EL (cell line): ENCODE data around the gene HES7.
A peak's percentile ranks its signal among the peaks of the same experiment; 100 is the strongest.
"Not testable (repeated sequence)": the region's sequence is repeated elsewhere in the genome, so short reads cannot be mapped to it uniquely, and the experiment has no call there.

Source experiments
- DNase-seq: peaks from one replicate; pipeline ENCODE4 v3.0.0-alpha.2; 2016

HES7 gene

GRCh38 chr17:8091033-8091687 lies 32.7 kb downstream of the HES7 start:
- DNase-seq = no peak

GRCh38 chr17:8089728-8090127 lies 34.2 kb downstream of the HES7 start:
- no peak for DNase-seq

- no peak for DNase-seq
Observed at GRCh38 chr17:8087952-8088230, 36.0 kb downstream of the HES7 start.

- DNase-seq = no peak
Observed at GRCh38 chr17:8087075-8087951, 36.6 kb downstream of the HES7 start, which contains the start of gene ALOX12B. ALOX12B (minus strand) TSS chr17:8087716; CDS start chr17:8087442, 274 bp downstream.

- no peak for DNase-seq
Observed at GRCh38 chr17:8084250-8084649, 39.7 kb downstream of the HES7 start.

GRCh38 chr17:8082292-8082691 lies 41.6 kb downstream of the HES7 start:
- no peak for DNase-seq

GRCh38 chr17:8081876-8082275 lies 42.0 kb downstream of the HES7 start:
- DNase-seq = no peak

GRCh38 chr17:8080799-8081219 lies 43.1 kb downstream of the HES7 start:
- no peak for DNase-seq

- DNase-seq = no peak
Observed at GRCh38 chr17:8080208-8080798, 43.6 kb downstream of the HES7 start.

GRCh38 chr17:8079291-8080207 lies 44.4 kb downstream of the HES7 start:
- DNase-seq = peak; percentile 71

GRCh38 chr17:8077939-8078338 lies 46.0 kb downstream of the HES7 start:
- not testable (repeated sequence) for DNase-seq

- no peak for DNase-seq
Observed at GRCh38 chr17:8076502-8077266, 47.2 kb downstream of the HES7 start.

GRCh38 chr17:8075574-8076342 lies 48.1 kb downstream of the HES7 start:
- DNase-seq = no peak

- DNase-seq = no peak
Observed at GRCh38 chr17:8075081-8075480, 48.8 kb downstream of the HES7 start.

GRCh38 chr17:8074554-8074953 lies 49.4 kb downstream of the HES7 start:
- no peak for DNase-seq

GRCh38 chr17:8073627-8074484 lies 50.0 kb downstream of the HES7 start:
- DNase-seq = peak; percentile 62

GRCh38 chr17:8072729-8073461 lies 51.0 kb downstream of the HES7 start:
- no peak for DNase-seq

GRCh38 chr17:8072341-8072728 lies 51.6 kb downstream of the HES7 start:
- no peak for DNase-seq

- no peak for DNase-seq
Observed at GRCh38 chr17:8071496-8071895, 52.4 kb downstream of the HES7 start.
